IPS-18a (cell line): ENCODE data around the gene MRPS6.

Source experiments
- H3K27ac ChIP-seq: one replicate; pipeline ENCODE4 v1.5.1; 2013; ENCODE audit warnings: low read length
- H3K27me3 ChIP-seq: one replicate; pipeline ENCODE4 v1.6.1; 2013; ENCODE audit warnings: mild to moderate bottlenecking, low read length; ENCODE audit not compliant: control insufficient read depth, insufficient read depth
- H3K36me3 ChIP-seq: one replicate; pipeline ENCODE4 v1.6.1; 2013; ENCODE audit warnings: low read depth, low read length; ENCODE audit not compliant: control insufficient read depth
- H3K4me1 ChIP-seq: one replicate; pipeline ENCODE4 v1.6.1; 2013; ENCODE audit warnings: low read depth, low read length; ENCODE audit not compliant: control insufficient read depth
- H3K4me3 ChIP-seq: one replicate; pipeline ENCODE4 v1.5.1; 2013; ENCODE audit warnings: low read length
- H3K9ac ChIP-seq: one replicate; pipeline ENCODE4 v1.6.1; 2013; ENCODE audit warnings: mild to moderate bottlenecking, low read length, moderate library complexity
- H3K9me3 ChIP-seq: one replicate; pipeline ENCODE4 v1.6.1; 2013; ENCODE audit warnings: low read depth, low read length; ENCODE audit not compliant: control insufficient read depth

The MRPS6 gene

GRCh38 chr21:34128674-34129038 lies 55.3 kb downstream of the MRPS6 start:
- peak overlapping the region; percentile 11 for H3K9ac ChIP-seq
- H3K9me3 ChIP-seq: no peaks in the 10 kb centered on the region
- peaks cover 12% of the 10 kb centered on the region for H3K36me3 ChIP-seq
- peaks cover 48% of the 10 kb centered on the region for H3K4me1 ChIP-seq
- H3K4me3 ChIP-seq: peak overlapping the region; percentile 39
- peak overlapping the region; percentile 3 for H3K27ac ChIP-seq
- H3K27me3 ChIP-seq: no peaks in the 10 kb centered on the region

- peak overlapping the region; percentile 39 for H3K4me3 ChIP-seq
- H3K4me1 ChIP-seq: peaks cover 50% of the 10 kb centered on the region
- peak overlapping the region; percentile 18 for H3K9ac ChIP-seq
- H3K27me3 ChIP-seq: no peaks in the 10 kb centered on the region
- no peaks in the 10 kb centered on the region for H3K9me3 ChIP-seq
- H3K36me3 ChIP-seq: peaks cover 12% of the 10 kb centered on the region
- H3K27ac ChIP-seq: peak overlapping the region; percentile 32
These were observed 55.9 kb downstream of the MRPS6 start for GRCh38 chr21:34129039-34129891.

- Histone ChIP-seq H3K9ac (peak overlapping the region; percentile 46), H3K27me3 (no peaks in the 10 kb centered on the region), H3K9me3 (no peaks in the 10 kb centered on the region), H3K36me3 (peaks cover 11% of the 10 kb centered on the region), H3K4me1 (peaks cover 50% of the 10 kb centered on the region), H3K27ac (peak overlapping the region; percentile 82), H3K4me3 (peak overlapping the region; percentile 39)
These were observed 56.7 kb downstream of the MRPS6 start for GRCh38 chr21:34129901-34130715.

DNA sequence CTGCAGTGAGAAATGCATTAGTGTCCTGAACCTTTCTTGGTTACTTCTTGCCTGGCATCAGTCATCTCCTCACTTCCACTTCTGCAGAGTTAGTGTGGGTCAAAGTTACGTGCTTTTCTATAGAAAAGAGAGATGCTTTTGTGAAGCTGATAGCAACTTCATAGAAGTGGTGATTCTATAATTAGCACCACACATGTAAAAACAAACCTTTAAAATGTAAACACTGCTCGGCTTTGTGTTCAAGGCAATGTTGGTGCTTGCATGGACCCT lies 57.3 kb downstream of the MRPS6 start:
- Histone ChIP-seq H3K4me1 (peaks cover 50% of the 10 kb centered on the region), H3K4me3 (peak overlapping the region; percentile 18), H3K27ac (peak overlapping the region; percentile 82), H3K9me3 (no peaks in the 10 kb centered on the region), H3K27me3 (no peaks in the 10 kb centered on the region), H3K36me3 (peaks cover 8% of the 10 kb centered on the region), H3K9ac (peak overlapping the region; percentile 46)

GRCh38 chr21:34131586-34131985 lies 58.2 kb downstream of the MRPS6 start:
- no peak overlapping the region for H3K27ac ChIP-seq
- H3K4me3 ChIP-seq: no peak overlapping the region
- no peaks in the 10 kb centered on the region for H3K27me3 ChIP-seq
- H3K4me1 ChIP-seq: peaks cover 48% of the 10 kb centered on the region
- no peaks in the 10 kb centered on the region for H3K9me3 ChIP-seq
- no peak overlapping the region for H3K9ac ChIP-seq
- H3K36me3 ChIP-seq: peaks cover 4% of the 10 kb centered on the region

- H3K27ac ChIP-seq: no peak overlapping the region
- no peak overlapping the region for H3K9ac ChIP-seq
- H3K9me3 ChIP-seq: peaks cover 1% of the 10 kb centered on the region
- H3K4me1 ChIP-seq: peaks cover 48% of the 10 kb centered on the region
- peaks cover 4% of the 10 kb centered on the region for H3K36me3 ChIP-seq
- no peaks in the 10 kb centered on the region for H3K27me3 ChIP-seq
- no peak overlapping the region for H3K4me3 ChIP-seq
These were observed 58.8 kb downstream of the MRPS6 start for GRCh38 chr21:34132202-34132601.

- H3K9me3 ChIP-seq: peaks cover 6% of the 10 kb centered on the region
These were observed 59.5 kb downstream of the MRPS6 start for GRCh38 chr21:34132926-34133325.

DNA sequence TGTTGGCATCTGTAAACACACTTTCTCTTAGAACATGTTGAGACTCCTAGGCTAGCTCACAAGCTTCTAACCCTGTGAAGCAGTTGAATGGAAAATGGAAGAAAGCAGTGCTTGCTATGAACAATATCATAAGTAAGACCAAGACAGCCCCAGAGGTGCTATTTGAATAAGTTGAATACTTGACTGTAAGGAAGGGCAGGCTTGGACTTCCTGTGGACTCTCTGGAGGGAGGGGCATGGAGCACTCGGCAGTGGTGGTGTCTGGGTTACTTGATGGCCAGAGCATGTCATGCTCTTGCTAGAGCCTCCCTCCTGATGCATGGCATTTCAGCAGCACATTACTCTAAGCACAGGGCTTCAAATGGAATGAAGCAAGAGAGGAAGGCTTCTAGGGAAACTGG lies 60.0 kb downstream of the MRPS6 start:
- peaks cover 47% of the 10 kb centered on the region for H3K4me1 ChIP-seq
- H3K36me3 ChIP-seq: peaks cover 4% of the 10 kb centered on the region
- H3K4me3 ChIP-seq: no peak overlapping the region
- no peak overlapping the region for H3K27ac ChIP-seq
- H3K27me3 ChIP-seq: no peaks in the 10 kb centered on the region
- no peak overlapping the region for H3K9ac ChIP-seq
- H3K9me3 ChIP-seq: peaks cover 6% of the 10 kb centered on the region

More at GRCh38 chr21:34132926-34133325, 59.5 kb downstream of the MRPS6 start:
- peaks cover 4% of the 10 kb centered on the region for H3K36me3 ChIP-seq
- H3K27me3 ChIP-seq: no peaks in the 10 kb centered on the region
- no peak overlapping the region for H3K4me3 ChIP-seq
- peaks cover 48% of the 10 kb centered on the region for H3K4me1 ChIP-seq
- no peak overlapping the region for H3K9ac ChIP-seq
- no peak overlapping the region for H3K27ac ChIP-seq

GRCh38 chr21:34133802-34134201 lies 60.4 kb downstream of the MRPS6 start:
- Histone ChIP-seq H3K4me1 (peaks cover 43% of the 10 kb centered on the region), H3K9me3 (peaks cover 6% of the 10 kb centered on the region), H3K27me3 (no peaks in the 10 kb centered on the region), H3K36me3 (peaks cover 4% of the 10 kb centered on the region), H3K9ac (no peak overlapping the region), H3K27ac (no peak overlapping the region), H3K4me3 (no peak overlapping the region)

GRCh38 chr21:34135330-34135729 lies 62.0 kb downstream of the MRPS6 start:
- H3K4me3 ChIP-seq: no peak overlapping the region
- H3K9me3 ChIP-seq: peaks cover 6% of the 10 kb centered on the region
- no peak overlapping the region for H3K9ac ChIP-seq
- no peaks in the 10 kb centered on the region for H3K27me3 ChIP-seq
- peaks cover 4% of the 10 kb centered on the region for H3K36me3 ChIP-seq
- H3K27ac ChIP-seq: no peak overlapping the region
- H3K4me1 ChIP-seq: peaks cover 29% of the 10 kb centered on the region

DNA sequence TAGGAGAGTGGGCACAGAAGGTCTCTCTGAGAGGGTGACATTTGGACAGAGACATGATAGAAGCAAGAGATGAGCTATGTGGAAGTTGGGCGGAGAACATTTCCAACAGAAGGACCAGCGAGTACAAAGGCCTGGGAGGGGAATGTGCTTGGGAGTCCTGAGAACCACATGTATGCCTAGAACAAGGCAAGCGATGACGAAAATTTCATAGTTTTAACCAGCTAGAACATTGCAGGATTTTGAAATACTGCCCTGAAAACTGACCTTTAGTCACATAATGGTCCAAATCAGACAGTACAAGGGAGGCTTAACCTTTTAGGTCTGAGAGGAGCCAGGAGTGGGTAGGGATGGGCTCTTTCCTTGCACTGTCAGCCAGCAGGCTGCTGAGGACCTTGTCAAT lies 68.0 kb downstream of the MRPS6 start:
- Histone ChIP-seq H3K4me3 (no peak overlapping the region), H3K27ac (no peak overlapping the region), H3K4me1 (no peaks in the 10 kb centered on the region), H3K27me3 (no peaks in the 10 kb centered on the region), H3K9ac (no peak overlapping the region), H3K36me3 (peaks cover 24% of the 10 kb centered on the region), H3K9me3 (peaks cover 13% of the 10 kb centered on the region)
